GM20000 (cell line): Measurements from ENCODE around the gene KCNIP3.

Source experiments
- DNase-seq: peaks from one replicate; pipeline ENCODE4 v3.0.0; 2012; ENCODE audit warnings: low spot score
- TF ChIP-seq, protein P1 (sequence below): IDR thresholded peaks from 2 replicates; pipeline ENCODE4 v1.5.1; 2012; ENCODE audit warnings: mild to moderate bottlenecking, control low read depth; ENCODE audit errors: extremely low read depth, missing control alignments

KCNIP3 gene

DNA sequence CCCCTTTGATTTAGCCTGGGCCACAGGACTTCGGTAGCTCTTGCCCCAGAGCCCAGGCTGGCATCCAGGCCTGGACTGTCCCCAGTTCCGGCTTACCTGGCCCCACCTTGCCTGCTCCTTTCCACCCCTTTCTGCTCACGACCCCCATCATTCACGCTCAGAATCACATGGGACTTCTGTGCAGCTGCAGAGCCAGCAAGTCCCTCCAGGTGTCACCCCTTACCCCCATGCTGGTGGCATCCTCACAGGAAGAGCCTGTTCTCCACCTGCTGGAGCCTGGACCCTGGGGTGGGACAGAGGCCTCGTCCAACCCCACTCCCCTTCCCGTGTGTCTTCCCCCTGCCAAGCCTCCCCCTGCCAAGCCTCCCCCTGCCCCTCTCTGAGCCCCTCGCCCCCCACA lies 7.9 kb upstream of the KCNIP3 start:
- DNase-seq = no peak
- TF ChIP-seq, protein P1, sequence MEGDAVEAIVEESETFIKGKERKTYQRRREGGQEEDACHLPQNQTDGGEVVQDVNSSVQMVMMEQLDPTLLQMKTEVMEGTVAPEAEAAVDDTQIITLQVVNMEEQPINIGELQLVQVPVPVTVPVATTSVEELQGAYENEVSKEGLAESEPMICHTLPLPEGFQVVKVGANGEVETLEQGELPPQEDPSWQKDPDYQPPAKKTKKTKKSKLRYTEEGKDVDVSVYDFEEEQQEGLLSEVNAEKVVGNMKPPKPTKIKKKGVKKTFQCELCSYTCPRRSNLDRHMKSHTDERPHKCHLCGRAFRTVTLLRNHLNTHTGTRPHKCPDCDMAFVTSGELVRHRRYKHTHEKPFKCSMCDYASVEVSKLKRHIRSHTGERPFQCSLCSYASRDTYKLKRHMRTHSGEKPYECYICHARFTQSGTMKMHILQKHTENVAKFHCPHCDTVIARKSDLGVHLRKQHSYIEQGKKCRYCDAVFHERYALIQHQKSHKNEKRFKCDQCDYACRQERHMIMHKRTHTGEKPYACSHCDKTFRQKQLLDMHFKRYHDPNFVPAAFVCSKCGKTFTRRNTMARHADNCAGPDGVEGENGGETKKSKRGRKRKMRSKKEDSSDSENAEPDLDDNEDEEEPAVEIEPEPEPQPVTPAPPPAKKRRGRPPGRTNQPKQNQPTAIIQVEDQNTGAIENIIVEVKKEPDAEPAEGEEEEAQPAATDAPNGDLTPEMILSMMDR = no peak

DNA sequence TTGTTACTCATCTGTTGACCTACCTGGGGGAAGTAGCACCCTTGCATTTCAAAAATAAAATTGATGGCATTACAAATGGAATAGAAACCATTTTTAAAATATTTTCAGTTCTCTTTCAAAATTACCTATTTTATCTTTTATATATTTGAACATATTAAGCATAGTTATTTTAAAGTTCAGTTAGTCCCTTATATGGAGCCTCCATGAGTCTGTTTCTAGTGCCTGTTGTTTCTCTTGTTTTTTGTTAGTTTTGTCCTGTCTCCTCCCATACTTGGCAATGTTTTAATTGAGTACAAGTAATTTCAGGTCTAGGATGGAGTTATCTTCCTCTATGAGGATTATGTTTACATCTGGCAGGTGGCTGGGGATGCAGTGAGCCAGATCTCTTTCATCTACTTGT lies 5.9 kb upstream of the KCNIP3 start:
- DNase-seq = no peak
- TF ChIP-seq, protein P1 = no peak

DNA sequence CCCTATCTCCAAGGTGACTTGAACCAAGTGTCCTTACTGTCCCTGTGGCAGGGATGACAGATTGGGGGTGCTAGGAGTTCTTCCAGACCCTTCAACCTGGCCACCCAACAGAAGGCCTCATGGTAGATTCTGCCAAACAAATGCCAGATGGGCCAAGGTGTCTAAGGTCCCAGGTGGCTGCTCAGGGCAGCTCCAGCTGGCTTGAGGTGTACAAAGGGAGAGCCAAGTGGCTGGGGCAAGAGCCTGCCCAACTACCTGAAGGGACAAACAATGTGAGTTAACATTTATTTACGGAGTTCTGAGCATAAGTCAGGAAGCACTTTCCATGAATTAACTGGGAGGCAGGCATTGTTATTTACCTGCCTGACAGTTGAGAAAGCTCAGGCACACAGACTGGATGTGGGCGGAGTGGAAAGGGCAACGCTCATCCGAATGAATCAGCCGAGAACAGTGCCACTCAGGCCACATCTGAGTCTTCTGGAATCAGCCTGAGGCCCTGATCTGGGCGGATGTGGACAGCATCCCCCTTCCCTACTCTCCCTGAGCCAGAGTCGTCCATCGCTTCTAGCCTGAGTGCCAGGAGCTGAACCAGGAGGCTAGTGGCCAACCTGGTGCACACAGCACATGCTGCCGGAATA lies 4.4 kb upstream of the KCNIP3 start:
- TF ChIP-seq, protein P1 = no peak
- no peak for DNase-seq

DNA sequence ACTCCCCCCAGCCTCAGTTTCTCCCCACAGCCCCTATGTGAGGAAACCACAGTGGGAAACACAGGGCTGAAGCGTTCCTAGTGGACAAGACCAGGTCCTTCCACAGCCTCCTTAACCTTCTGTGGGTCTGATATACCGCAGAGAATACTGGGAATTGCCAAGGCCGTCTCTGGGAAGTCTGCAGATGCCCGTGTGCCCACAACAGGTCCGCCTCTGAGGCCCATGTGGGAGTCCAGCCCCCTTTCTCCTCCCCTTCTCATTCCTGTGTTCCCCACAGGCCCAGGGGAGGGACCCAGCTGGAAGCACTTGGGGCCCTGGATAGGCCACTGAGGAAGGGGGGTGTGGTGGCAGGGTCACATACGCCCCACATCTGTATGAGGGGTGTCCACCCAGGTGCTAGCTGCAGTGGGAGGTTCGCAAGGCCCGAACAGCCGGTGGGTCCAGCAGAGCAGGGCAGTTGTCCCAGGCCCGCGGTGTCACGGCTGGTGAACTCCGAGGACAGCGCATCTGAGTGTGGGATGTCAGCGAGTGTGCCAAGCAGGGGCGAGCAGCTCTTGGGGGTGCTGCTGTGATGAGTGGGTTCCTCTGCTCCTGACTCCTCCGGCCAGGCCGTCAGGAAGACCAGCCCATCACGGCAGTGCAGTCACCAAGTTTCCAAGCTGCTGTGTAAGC lies 2.4 kb upstream of the KCNIP3 start:
- TF ChIP-seq, protein P1 = no peak
- no peak for DNase-seq

DNA sequence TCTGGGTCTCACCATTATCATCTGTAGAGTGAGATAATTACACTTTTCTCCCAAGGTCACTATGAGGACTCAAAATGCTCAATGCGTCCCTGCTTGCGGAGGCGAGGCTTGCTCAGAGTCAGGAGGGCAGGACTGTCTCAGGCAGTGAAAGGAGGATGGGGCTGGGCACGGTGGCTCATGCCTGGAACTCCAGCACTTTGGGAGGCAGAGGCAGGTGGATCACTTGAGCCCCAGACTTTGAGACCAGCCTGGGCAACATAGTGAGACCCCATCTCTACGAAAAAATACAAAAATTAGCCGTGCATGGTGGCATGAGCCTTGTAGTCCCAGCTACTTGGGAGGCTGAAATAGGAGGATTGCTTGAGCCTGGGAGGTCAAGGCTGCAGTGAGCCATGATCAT lies 1.8 kb upstream of the KCNIP3 start:
- TF ChIP-seq, protein P1 = no peak
- no peak for DNase-seq

DNA sequence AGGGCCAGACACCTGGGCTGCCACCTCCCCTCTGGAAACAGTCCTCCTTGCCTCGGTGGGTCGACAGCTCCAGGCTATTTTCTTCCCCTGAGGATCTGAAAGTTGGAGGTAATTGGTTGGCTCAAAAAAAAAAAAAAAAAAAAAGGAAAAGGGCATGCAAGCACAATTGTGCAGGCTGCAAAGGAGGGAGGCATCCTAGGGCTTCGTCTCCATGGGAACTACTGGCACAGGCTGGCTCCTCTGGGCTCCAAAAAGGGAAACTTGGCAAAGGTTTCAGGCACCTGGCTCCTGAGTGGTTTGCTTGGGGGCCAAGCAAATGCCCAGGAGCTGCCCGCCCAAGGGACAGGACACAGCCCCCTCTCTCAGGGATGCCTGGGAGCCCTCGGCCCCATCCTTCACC lies 1.1 kb upstream of the KCNIP3 start:
- DNase-seq = no peak

More for the DNA sequence above, 1.1 kb upstream of the KCNIP3 start:
- TF ChIP-seq, protein P1 = no peak
